Superior temporal gyrus (tissue), 1 donor: Measurements from ENCODE around the gene FAM81A.

Experiments used
- DNase-seq: peaks from one replicate; pipeline ENCODE4 v3.0.0-alpha.2; 2016; ENCODE audit errors: extremely low spot score

The FAM81A gene

GRCh38 chr15:59541750-59542149 is 103.8 kb downstream of the FAM81A start:
- DNase-seq = no peak

GRCh38 chr15:59543721-59544547 is 105.9 kb downstream of the FAM81A start:
- no peak for DNase-seq

GRCh38 chr15:59545573-59545972 is 107.6 kb downstream of the FAM81A start:
- DNase-seq = no peak

- no peak for DNase-seq
Observed at GRCh38 chr15:59548501-59549226, 110.7 kb downstream of the FAM81A start.

- no peak for DNase-seq
Observed at GRCh38 chr15:59549301-59550185, 111.6 kb downstream of the FAM81A start.

- no peak for DNase-seq
Observed at GRCh38 chr15:59550530-59550929, 112.5 kb downstream of the FAM81A start.

- DNase-seq = no peak
Observed at GRCh38 chr15:59550956-59551355, 113.0 kb downstream of the FAM81A start.

GRCh38 chr15:59553879-59554735 is 116.1 kb downstream of the FAM81A start:
- no peak for DNase-seq

- no peak for DNase-seq
Observed at GRCh38 chr15:59555696-59556095, 117.7 kb downstream of the FAM81A start.

- no peak for DNase-seq
Observed at GRCh38 chr15:59556380-59556779, 118.4 kb downstream of the FAM81A start.

GRCh38 chr15:59557581-59557980 is 119.6 kb downstream of the FAM81A start:
- no peak for DNase-seq

GRCh38 chr15:59558851-59559250 is 120.9 kb downstream of the FAM81A start:
- no peak for DNase-seq

GRCh38 chr15:59561547-59561946 is 123.6 kb downstream of the FAM81A start:
- no peak for DNase-seq

- DNase-seq = no peak
Observed at GRCh38 chr15:59562448-59563186, 124.6 kb downstream of the FAM81A start.

- DNase-seq = no peak
Observed at GRCh38 chr15:59565299-59565698, 127.3 kb downstream of the FAM81A start.

GRCh38 chr15:59567324-59567723 is 129.3 kb downstream of the FAM81A start:
- DNase-seq = no peak

GRCh38 chr15:59569477-59569876 is 131.5 kb downstream of the FAM81A start:
- no peak for DNase-seq

GRCh38 chr15:59570315-59570714 is 132.3 kb downstream of the FAM81A start:
- DNase-seq = no peak

GRCh38 chr15:59571606-59572005 is 133.6 kb downstream of the FAM81A start:
- DNase-seq = no peak
